Kidney epithelial cell (primary cell): ENCODE results near the gene SGCD. TPM values are rescaled to one million over a fixed set of nuclear protein-coding genes. Genes with fewer than 3 reads are reported as not detected.

ENCODE experiments used
- DNase-seq: peaks from one replicate; pipeline ENCODE4 v3.0.0-alpha.2; 2010; ENCODE audit warnings: low read depth
- H3K27me3 ChIP-seq: 2 replicates; pipeline ENCODE4 v1.6.0; 2011; ENCODE audit warnings: low read length; ENCODE audit not compliant: control insufficient read depth, insufficient read depth
- H3K36me3 ChIP-seq: 2 replicates; pipeline ENCODE4 v1.5.1; 2011; ENCODE audit warnings: low read length; ENCODE audit not compliant: control insufficient read depth, insufficient read depth
- H3K4me3 ChIP-seq: 2 replicates; pipeline ENCODE4 v1.5.1; 2011; ENCODE audit warnings: low read depth, mild to moderate bottlenecking, control low read depth, low read length
- total RNA-seq: library from RNA; depleted of rRNA; stranded (reverse); fragments of >200 nt; gene quantifications from 2 replicates; pipeline ENCODE4 v1.2.3, GENCODE V29; 2015
- TF ChIP-seq, protein P1 (sequence below): IDR thresholded peaks from 2 replicates; pipeline ENCODE4 v1.5.1; 2011; ENCODE audit warnings: mild to moderate bottlenecking, moderate library complexity, low read length, control low read depth, inconsistent platforms; ENCODE audit not compliant: insufficient read depth, poor library complexity, severe bottlenecking

Gene SGCD
- total RNA-seq, 1 donor from 2014 or later: 0.29 TPM

DNA sequence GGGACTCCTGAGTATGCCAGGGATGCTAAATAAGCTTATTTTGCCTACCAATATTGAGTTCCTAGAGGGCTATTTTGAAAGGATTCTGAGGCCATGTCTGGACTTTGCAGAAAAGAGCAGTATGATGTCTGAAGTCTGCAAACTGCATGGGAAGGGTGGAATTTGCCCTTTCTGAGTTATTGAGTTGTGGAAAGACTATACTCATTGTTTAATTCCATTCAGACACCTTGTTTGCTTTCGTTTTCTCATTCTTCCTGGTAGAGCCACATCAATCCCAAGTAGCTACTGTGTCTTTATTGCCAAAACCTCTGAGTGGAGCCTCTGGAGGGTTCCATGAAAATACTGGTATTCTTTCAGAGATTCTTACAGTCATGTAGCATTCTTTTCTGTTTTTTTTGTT lies 472.2 kb downstream of the SGCD start:
- no peak overlapping the region for H3K4me3 ChIP-seq
- H3K36me3 ChIP-seq: no peaks in the 10 kb centered on the region
- TF ChIP-seq, protein P1, sequence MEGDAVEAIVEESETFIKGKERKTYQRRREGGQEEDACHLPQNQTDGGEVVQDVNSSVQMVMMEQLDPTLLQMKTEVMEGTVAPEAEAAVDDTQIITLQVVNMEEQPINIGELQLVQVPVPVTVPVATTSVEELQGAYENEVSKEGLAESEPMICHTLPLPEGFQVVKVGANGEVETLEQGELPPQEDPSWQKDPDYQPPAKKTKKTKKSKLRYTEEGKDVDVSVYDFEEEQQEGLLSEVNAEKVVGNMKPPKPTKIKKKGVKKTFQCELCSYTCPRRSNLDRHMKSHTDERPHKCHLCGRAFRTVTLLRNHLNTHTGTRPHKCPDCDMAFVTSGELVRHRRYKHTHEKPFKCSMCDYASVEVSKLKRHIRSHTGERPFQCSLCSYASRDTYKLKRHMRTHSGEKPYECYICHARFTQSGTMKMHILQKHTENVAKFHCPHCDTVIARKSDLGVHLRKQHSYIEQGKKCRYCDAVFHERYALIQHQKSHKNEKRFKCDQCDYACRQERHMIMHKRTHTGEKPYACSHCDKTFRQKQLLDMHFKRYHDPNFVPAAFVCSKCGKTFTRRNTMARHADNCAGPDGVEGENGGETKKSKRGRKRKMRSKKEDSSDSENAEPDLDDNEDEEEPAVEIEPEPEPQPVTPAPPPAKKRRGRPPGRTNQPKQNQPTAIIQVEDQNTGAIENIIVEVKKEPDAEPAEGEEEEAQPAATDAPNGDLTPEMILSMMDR: no peak
- H3K27me3 ChIP-seq: no peaks in the 10 kb centered on the region
- DNase-seq: no peak

DNA sequence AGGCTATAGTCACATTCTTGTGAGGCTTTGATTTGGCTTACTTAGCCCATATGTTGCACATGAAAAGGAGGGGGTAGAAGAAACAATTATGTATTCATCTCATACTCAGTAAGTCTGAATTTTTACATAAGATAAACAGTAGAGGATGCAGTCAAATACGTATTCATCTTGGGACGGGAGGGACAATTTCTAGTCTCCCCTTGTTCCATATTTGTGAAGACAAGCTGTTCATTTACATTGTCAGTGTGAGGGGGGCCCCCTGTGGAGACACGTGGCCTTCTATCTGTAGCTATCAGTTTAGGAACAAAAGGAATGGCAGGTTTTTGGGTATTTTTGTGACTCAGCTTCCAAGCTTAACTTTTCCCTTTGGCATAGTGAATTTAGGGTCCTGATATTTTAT lies 474.0 kb downstream of the SGCD start:
- H3K27me3 ChIP-seq: no peaks in the 10 kb centered on the region
- no peaks in the 10 kb centered on the region for H3K36me3 ChIP-seq
- TF ChIP-seq, protein P1: no peak
- DNase-seq: no peak
- no peak overlapping the region for H3K4me3 ChIP-seq

DNA sequence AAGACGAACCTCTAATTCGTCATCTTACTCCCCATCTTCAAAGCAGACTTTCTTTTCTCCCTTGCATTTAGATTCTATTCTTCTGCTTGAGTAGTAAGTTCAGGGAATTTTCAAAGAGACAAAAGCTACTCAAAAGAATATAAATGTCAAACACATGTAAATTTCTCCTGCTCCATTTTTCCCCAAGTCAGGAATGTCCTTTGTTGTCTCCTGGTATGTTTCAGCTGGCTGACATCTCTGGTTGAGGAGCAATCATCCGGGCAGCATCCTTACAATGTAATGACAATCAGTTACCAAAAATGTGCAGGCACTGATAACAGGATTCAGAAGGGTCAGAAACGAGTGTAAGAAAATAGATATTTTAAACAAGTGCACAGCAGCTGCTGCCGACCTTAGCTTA lies 475.5 kb downstream of the SGCD start:
- H3K36me3 ChIP-seq: no peaks in the 10 kb centered on the region
- no peaks in the 10 kb centered on the region for H3K27me3 ChIP-seq
- H3K4me3 ChIP-seq: no peak overlapping the region
- DNase-seq: no peak
- TF ChIP-seq, protein P1: no peak

DNA sequence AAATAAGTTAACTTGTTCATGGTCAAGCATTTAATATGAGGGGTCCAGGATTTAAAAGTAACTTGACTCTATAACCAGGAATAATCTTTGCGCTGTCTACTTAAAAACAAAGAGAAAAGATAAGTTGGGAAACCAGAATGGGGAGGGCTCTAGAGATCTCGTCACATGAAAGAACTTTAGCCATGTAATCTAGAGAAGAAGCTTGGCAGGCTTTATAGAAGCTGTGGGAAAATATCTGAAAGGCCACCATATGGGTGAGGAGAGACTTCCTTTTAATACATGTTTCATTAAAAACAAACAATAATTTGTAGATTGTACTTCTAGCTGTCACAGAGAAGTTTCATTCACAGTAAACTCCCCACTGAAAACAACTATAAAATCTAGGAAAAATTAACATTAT lies 476.4 kb downstream of the SGCD start:
- TF ChIP-seq, protein P1: no peak
- no peak overlapping the region for H3K4me3 ChIP-seq
- no peaks in the 10 kb centered on the region for H3K36me3 ChIP-seq
- DNase-seq: no peak
- no peaks in the 10 kb centered on the region for H3K27me3 ChIP-seq

DNA sequence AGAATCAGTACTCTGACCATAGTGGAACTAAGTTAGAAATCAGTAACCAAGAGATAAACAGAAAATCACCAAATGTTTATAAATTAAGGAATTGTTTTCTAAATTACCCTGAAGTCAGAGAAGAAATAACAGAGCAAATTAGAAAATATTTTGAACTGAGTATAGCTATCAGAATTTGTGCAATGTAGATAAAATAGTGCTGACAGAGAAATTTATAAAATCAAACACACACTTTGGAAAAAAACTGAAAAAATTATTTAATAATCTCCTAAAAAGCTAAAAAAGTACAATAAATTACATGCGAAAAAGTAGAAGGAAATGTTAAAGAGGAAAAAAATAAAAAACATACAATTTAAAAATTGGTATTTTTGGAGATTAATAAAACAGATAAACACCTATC lies 486.0 kb downstream of the SGCD start:
- no peaks in the 10 kb centered on the region for H3K27me3 ChIP-seq
- H3K4me3 ChIP-seq: no peak overlapping the region
- TF ChIP-seq, protein P1: no peak
- DNase-seq: no peak
- H3K36me3 ChIP-seq: no peaks in the 10 kb centered on the region

DNA sequence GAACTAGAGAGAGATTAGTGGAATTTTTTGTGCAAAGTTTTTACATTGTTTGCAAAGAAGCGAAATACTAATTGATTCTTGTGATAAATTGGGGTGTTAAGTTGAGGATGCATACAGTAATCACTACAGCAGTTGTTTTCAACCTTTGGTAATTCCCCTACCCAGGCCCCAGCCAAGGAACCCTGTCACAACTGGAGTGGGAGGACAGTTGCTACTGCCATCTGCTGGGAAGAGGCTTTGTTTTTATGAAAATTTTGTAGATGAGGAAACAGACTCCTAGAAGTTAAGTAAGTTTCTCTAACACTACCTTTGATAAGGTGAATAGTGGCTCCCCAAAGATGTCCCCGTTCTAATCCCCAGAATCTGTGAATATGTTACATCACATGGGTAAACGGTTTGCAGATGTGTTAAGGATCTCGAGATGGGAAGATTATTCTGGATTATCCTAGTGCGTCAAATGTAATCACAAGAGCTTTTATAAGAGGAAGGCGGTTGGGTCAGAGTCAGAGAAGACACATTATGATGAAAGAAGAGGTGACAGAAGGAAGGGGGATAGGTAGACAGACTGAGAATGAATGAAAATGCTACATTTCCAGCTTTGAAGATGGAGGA lies 489.1 kb downstream of the SGCD start:
- no peaks in the 10 kb centered on the region for H3K36me3 ChIP-seq
- TF ChIP-seq, protein P1: peak; percentile 54
- no peak for DNase-seq
- no peak overlapping the region for H3K4me3 ChIP-seq
- no peaks in the 10 kb centered on the region for H3K27me3 ChIP-seq
